Adipocyte (in vitro differentiated cells): ENCODE data around the gene RPS8.
"Not testable (repeated sequence)": the region's sequence is repeated elsewhere in the genome, so short reads cannot be mapped to it uniquely, and the experiment has no call there.

ENCODE experiments used
- DNase-seq: peaks from one replicate; pipeline ENCODE4 v3.0.0-alpha.2; 2015; ENCODE audit warnings: low read depth
- H3K27me3 ChIP-seq: replicated peaks from 2 replicates; pipeline ENCODE4 v1.7.0; 2013; ENCODE audit warnings: mild to moderate bottlenecking, low read length, moderate library complexity; ENCODE audit not compliant: control insufficient read depth, insufficient read depth
- H3K36me3 ChIP-seq: 2 replicates; pipeline ENCODE4 v1.7.0; 2013; ENCODE audit warnings: low read length, mild to moderate bottlenecking, moderate library complexity; ENCODE audit not compliant: control insufficient read depth, insufficient read depth, severe bottlenecking
- H3K4me1 ChIP-seq: 2 replicates; pipeline ENCODE4 v1.7.0; 2013; ENCODE audit warnings: mild to moderate bottlenecking, low read length, moderate library complexity; ENCODE audit not compliant: control insufficient read depth, insufficient read depth
- H3K4me3 ChIP-seq: 2 replicates; pipeline ENCODE4 v1.7.0; 2013; ENCODE audit warnings: mild to moderate bottlenecking, low read length, moderate library complexity
- H3K9ac ChIP-seq: 2 replicates; pipeline ENCODE4 v1.7.0; 2013; ENCODE audit warnings: mild to moderate bottlenecking, low read length, moderate library complexity
- H3K9me3 ChIP-seq: 2 replicates; pipeline ENCODE4 v1.7.0; 2013; ENCODE audit warnings: mild to moderate bottlenecking, low read length, moderate library complexity; ENCODE audit not compliant: control insufficient read depth

RPS8 gene

GRCh38 chr1:44775078-44775929 is at the start of gene RPS8:
RPS8 (plus strand) TSS chr1:44775540; CDS start chr1:44775597, 57 bp downstream.
- peak; percentile 98 for DNase-seq
- Histone ChIP-seq H3K4me3 (peak within 1 kb of the TSS; percentile 89), H3K36me3 (peaks cover 39% of the 10 kb centered on the region), H3K9me3 (no peaks in the 10 kb centered on the region), H3K9ac (peak within 1 kb of the TSS; percentile 97), H3K4me1 (peaks cover 29% of the 10 kb centered on the region), H3K27me3 (no peaks in the 10 kb centered on the region)

- H3K4me3 ChIP-seq: peak within 1 kb of the TSS; percentile 61
- H3K27me3 ChIP-seq: no peaks in the 10 kb centered on the region
- H3K9ac ChIP-seq: peak within 1 kb of the TSS; percentile 86
- H3K9me3 ChIP-seq: no peaks in the 10 kb centered on the region
- DNase-seq: peak; percentile 99
- H3K4me1 ChIP-seq: peaks cover 24% of the 10 kb centered on the region
- H3K36me3 ChIP-seq: no peaks in the 10 kb centered on the region
Observed at GRCh38 chr1:44730741-44731512, 44.4 kb upstream of the RPS8 start, which contains the start of gene RNU5D-1. RNU5D-1 (minus strand) TSS chr1:44731170.

GRCh38 chr1:44733365-44733764 is 42.0 kb upstream of the RPS8 start:
- DNase-seq: peak; percentile 14
- Histone ChIP-seq H3K9me3 (no peaks in the 10 kb centered on the region), H3K9ac (peak overlapping the region; percentile 37)

GRCh38 chr1:44733784-44734183 is 41.6 kb upstream of the RPS8 start:
- Histone ChIP-seq H3K4me1 (peaks cover 20% of the 10 kb centered on the region), H3K9me3 (no peaks in the 10 kb centered on the region), H3K27me3 (no peaks in the 10 kb centered on the region), H3K36me3 (no peaks in the 10 kb centered on the region), H3K9ac (peak overlapping the region; percentile 37), H3K4me3 (no peak overlapping the region)
- DNase-seq: no peak

More at GRCh38 chr1:44733365-44733764, 42.0 kb upstream of the RPS8 start:
- Histone ChIP-seq H3K4me3 (no peak overlapping the region), H3K4me1 (peaks cover 20% of the 10 kb centered on the region), H3K36me3 (no peaks in the 10 kb centered on the region), H3K27me3 (no peaks in the 10 kb centered on the region)

GRCh38 chr1:44735992-44736391 is 39.3 kb upstream of the RPS8 start:
- H3K27me3 ChIP-seq: no peaks in the 10 kb centered on the region
- DNase-seq: no peak
- no peaks in the 10 kb centered on the region for H3K36me3 ChIP-seq
- H3K4me1 ChIP-seq: peaks cover 21% of the 10 kb centered on the region
- H3K4me3 ChIP-seq: no peak overlapping the region
- no peaks in the 10 kb centered on the region for H3K9me3 ChIP-seq
- H3K9ac ChIP-seq: no peak overlapping the region

GRCh38 chr1:44738953-44739306 is 36.4 kb upstream of the RPS8 start:
- DNase-seq, H3K36me3 ChIP-seq, H3K27me3 ChIP-seq, H3K9me3 ChIP-seq: not testable (repeated sequence)
- Histone ChIP-seq H3K4me3 (peak overlapping the region; percentile 93), H3K9ac (peak overlapping the region; percentile 94), H3K4me1 (peaks cover 11% of the 10 kb centered on the region)

- Histone ChIP-seq H3K4me1 (peaks cover 11% of the 10 kb centered on the region), H3K27me3 (no peaks in the 10 kb centered on the region), H3K9ac (peak within 1 kb of the TSS; percentile 94), H3K36me3 (no peaks in the 10 kb centered on the region), H3K9me3 (no peaks in the 10 kb centered on the region), H3K4me3 (peak within 1 kb of the TSS; percentile 93)
- DNase-seq: peak; percentile 99
Observed at GRCh38 chr1:44739307-44740178, 35.8 kb upstream of the RPS8 start, which contains the start of gene KIF2C. KIF2C (plus strand) TSS chr1:44739837; CDS start chr1:44739933, 96 bp downstream.

- H3K36me3 ChIP-seq: no peaks in the 10 kb centered on the region
- peaks cover 11% of the 10 kb centered on the region for H3K4me1 ChIP-seq
- no peaks in the 10 kb centered on the region for H3K9me3 ChIP-seq
- H3K9ac ChIP-seq: peak overlapping the region; percentile 65
- no peak for DNase-seq
- H3K4me3 ChIP-seq: peak overlapping the region; percentile 93
- no peaks in the 10 kb centered on the region for H3K27me3 ChIP-seq
Observed at GRCh38 chr1:44740179-44740617, 35.1 kb upstream of the RPS8 start.

GRCh38 chr1:44743211-44743610 is 32.1 kb upstream of the RPS8 start:
- Histone ChIP-seq H3K9ac (no peak overlapping the region), H3K36me3 (no peaks in the 10 kb centered on the region), H3K4me3 (no peak overlapping the region), H3K9me3 (no peaks in the 10 kb centered on the region), H3K27me3 (no peaks in the 10 kb centered on the region), H3K4me1 (peaks cover 11% of the 10 kb centered on the region)
- DNase-seq: no peak

- no peaks in the 10 kb centered on the region for H3K9me3 ChIP-seq
- H3K36me3 ChIP-seq: no peaks in the 10 kb centered on the region
- DNase-seq: no peak
- H3K4me3 ChIP-seq: no peak overlapping the region
- H3K27me3 ChIP-seq: no peaks in the 10 kb centered on the region
- no peak overlapping the region for H3K9ac ChIP-seq
- no peaks in the 10 kb centered on the region for H3K4me1 ChIP-seq
Observed at GRCh38 chr1:44747878-44748277, 27.5 kb upstream of the RPS8 start.
